Measurements from ENCODE around the gene JCHAIN.

Gene JCHAIN

DNA sequence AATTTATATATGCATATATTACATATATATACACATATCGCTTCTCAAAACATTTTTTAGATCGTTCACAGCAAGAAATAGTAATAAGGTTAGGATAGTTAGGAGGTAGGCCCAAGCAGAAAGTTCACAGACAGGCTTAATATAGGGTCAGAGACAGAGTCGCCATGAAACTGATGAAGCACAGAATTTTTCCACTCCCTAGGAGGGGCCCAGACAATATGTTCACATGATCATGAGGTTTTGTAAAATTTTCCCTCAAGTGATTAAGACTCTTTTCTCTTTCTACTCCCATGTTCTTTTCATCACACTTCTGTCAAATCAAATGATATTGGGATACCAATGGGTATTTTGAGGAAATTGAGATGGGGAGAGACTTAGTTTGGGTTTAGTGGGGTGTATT lies 43.0 kb downstream of the JCHAIN start:
- Histone ChIP-seq H3K27ac (ENCODE audit: poor library complexity, severe bottlenecking) (no peak overlapping the region), H3K27me3 (ENCODE audit: insufficient read depth, poor library complexity, severe bottlenecking) (no peaks in the 10 kb centered on the region), H3K36me3 (ENCODE audit: low read depth) (no peaks in the 10 kb centered on the region), H3K4me3 (ENCODE audit: severe bottlenecking) (no peak overlapping the region), H3K4me1 (ENCODE audit: insufficient read depth, poor library complexity, severe bottlenecking) (no peaks in the 10 kb centered on the region), H3K9me3 (ENCODE audit: severe bottlenecking) (no peaks in the 10 kb centered on the region)
- ATAC-seq (ENCODE audit: low read depth) (no peak), DNase-seq (ENCODE audit: low spot score) (no peak)
- TF ChIP-seq, protein P1, sequence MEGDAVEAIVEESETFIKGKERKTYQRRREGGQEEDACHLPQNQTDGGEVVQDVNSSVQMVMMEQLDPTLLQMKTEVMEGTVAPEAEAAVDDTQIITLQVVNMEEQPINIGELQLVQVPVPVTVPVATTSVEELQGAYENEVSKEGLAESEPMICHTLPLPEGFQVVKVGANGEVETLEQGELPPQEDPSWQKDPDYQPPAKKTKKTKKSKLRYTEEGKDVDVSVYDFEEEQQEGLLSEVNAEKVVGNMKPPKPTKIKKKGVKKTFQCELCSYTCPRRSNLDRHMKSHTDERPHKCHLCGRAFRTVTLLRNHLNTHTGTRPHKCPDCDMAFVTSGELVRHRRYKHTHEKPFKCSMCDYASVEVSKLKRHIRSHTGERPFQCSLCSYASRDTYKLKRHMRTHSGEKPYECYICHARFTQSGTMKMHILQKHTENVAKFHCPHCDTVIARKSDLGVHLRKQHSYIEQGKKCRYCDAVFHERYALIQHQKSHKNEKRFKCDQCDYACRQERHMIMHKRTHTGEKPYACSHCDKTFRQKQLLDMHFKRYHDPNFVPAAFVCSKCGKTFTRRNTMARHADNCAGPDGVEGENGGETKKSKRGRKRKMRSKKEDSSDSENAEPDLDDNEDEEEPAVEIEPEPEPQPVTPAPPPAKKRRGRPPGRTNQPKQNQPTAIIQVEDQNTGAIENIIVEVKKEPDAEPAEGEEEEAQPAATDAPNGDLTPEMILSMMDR (IDR thresholded peaks at IDR 0.05; ENCODE audit: poor library complexity, severe bottlenecking): no peak

DNA sequence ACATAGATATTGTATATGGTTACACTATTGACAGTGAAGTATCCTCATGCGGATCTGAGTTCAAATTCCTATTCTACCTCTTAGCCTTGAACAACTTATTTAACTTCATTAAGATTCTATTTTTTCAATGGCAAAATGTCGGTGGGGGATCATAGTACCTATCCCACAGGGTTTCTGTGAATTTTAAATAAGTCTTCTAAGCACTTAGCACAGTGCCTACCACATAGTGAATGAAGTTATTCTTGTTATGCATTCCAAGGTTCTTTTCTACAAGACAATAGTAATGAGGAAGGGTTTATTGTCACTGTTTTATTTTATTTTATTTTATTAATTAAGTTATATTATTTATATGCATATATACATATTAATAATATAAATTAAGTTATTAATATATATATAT lies 46.5 kb downstream of the JCHAIN start:
- Histone ChIP-seq H3K36me3 (ENCODE audit: low read depth) (no peaks in the 10 kb centered on the region), H3K9me3 (ENCODE audit: severe bottlenecking) (no peaks in the 10 kb centered on the region), H3K27me3 (ENCODE audit: insufficient read depth, poor library complexity, severe bottlenecking) (no peaks in the 10 kb centered on the region), H3K4me3 (ENCODE audit: severe bottlenecking) (no peak overlapping the region), H3K27ac (ENCODE audit: poor library complexity, severe bottlenecking) (no peak overlapping the region), H3K4me1 (ENCODE audit: insufficient read depth, poor library complexity, severe bottlenecking) (no peaks in the 10 kb centered on the region)
- DNase-seq (ENCODE audit: low spot score) (no peak), ATAC-seq (ENCODE audit: low read depth) (no peak)
- TF ChIP-seq, protein P1 (IDR thresholded peaks at IDR 0.05; ENCODE audit: poor library complexity, severe bottlenecking): no peak

DNA sequence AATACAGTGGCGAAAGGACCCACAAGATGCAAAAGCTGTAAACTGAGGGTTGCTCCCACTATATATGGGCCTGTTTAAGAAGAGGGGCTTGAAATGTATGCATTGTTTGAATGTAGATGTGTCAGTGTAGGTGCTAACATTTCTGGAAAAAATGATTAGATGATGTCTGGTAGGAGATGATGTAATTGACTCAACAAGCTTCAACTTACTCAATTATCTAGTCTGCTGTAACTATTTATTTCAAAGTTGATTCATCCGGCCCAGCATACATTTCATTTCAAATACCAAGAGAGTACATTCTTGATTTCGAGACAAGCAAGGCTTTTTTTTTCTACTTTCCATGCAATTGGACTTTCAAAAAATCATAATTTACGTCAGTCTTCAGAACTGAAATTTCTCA lies 47.0 kb downstream of the JCHAIN start:
- Histone ChIP-seq H3K4me3 (ENCODE audit: severe bottlenecking) (no peak overlapping the region), H3K36me3 (ENCODE audit: low read depth) (no peaks in the 10 kb centered on the region), H3K4me1 (ENCODE audit: insufficient read depth, poor library complexity, severe bottlenecking) (no peaks in the 10 kb centered on the region), H3K27ac (ENCODE audit: poor library complexity, severe bottlenecking) (no peak overlapping the region), H3K9me3 (ENCODE audit: severe bottlenecking) (no peaks in the 10 kb centered on the region), H3K27me3 (ENCODE audit: insufficient read depth, poor library complexity, severe bottlenecking) (no peaks in the 10 kb centered on the region)
- TF ChIP-seq, protein P1 (IDR thresholded peaks at IDR 0.05; ENCODE audit: poor library complexity, severe bottlenecking): no peak
- ATAC-seq (ENCODE audit: low read depth) (no peak), DNase-seq (ENCODE audit: low spot score) (no peak)

DNA sequence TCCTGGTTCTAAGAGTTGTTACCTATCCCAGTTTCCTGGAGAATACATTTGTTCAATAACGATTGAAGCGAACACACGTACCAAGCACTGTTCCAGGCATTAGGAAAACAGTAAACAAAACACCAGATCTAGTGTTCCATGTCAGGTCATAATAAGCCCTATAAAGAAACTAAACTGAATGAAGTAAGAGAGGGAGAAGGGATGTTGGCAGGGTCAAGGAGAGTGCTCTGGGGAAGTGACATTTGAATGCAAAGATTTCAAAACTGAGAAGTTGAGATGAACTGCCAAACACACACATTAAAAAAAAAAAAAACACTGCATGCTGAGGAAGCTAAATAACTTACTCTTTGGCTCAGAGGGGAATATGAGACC lies 52.1 kb downstream of the JCHAIN start:
- Histone ChIP-seq H3K36me3 (ENCODE audit: low read depth) (no peaks in the 10 kb centered on the region), H3K4me3 (ENCODE audit: severe bottlenecking) (no peak overlapping the region), H3K27ac (ENCODE audit: poor library complexity, severe bottlenecking) (no peak overlapping the region), H3K27me3 (ENCODE audit: insufficient read depth, poor library complexity, severe bottlenecking) (no peaks in the 10 kb centered on the region), H3K4me1 (ENCODE audit: insufficient read depth, poor library complexity, severe bottlenecking) (no peaks in the 10 kb centered on the region), H3K9me3 (ENCODE audit: severe bottlenecking) (no peaks in the 10 kb centered on the region)
- TF ChIP-seq, protein P1 (IDR thresholded peaks at IDR 0.05; ENCODE audit: poor library complexity, severe bottlenecking): no peak
- DNase-seq (ENCODE audit: low spot score) (no peak), ATAC-seq (ENCODE audit: low read depth) (no peak)

DNA sequence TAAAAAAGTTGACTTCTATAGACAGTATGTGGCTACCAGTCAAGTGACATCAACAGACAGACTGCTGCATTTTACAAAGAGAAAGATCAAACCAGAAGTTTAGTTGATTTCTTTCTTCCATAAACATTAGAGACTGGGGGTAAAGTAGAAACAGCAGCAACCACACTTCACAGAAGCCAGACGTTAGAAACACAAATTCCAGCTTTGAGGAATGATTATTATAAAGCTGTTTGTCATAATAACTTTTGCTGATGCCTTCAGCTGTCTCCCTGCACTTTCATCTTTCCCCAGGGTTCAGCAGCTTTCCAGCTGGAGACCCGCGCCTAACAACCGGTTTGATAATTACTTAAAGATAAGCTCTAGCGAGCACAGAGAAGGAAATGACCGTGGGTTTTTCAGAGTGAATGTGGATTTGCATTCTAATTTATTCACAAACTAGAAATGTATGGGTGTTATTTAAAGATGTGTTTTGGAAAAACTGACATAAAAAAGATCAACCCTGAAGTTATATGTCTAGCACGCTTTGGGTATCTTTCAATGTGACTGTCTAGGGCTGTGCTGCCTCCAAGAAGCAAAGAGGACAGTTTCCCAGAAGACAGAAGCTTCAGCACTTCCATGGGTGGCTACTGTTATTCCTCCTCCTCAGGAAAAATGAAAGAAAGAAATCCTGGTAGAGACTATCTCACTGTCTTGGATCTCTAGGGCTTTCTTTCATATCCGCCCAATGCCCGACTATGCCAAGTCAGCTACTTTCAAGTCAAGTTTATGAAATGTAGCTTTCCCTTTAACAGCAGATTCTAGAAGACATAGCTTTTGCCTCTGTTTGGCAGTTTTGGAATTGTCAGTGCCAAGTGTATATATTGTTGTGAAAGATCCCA lies 52.8 kb downstream of the JCHAIN start:
- TF ChIP-seq, protein P1 (IDR thresholded peaks at IDR 0.05; ENCODE audit: poor library complexity, severe bottlenecking): no peak
- ATAC-seq (ENCODE audit: low read depth): no peak
- Histone ChIP-seq H3K9me3 (ENCODE audit: severe bottlenecking) (no peaks in the 10 kb centered on the region), H3K27ac (ENCODE audit: poor library complexity, severe bottlenecking) (no peak overlapping the region), H3K27me3 (ENCODE audit: insufficient read depth, poor library complexity, severe bottlenecking) (no peaks in the 10 kb centered on the region), H3K36me3 (ENCODE audit: low read depth) (no peaks in the 10 kb centered on the region), H3K4me3 (ENCODE audit: severe bottlenecking) (no peak overlapping the region), H3K4me1 (ENCODE audit: insufficient read depth, poor library complexity, severe bottlenecking) (no peaks in the 10 kb centered on the region)
- DNase-seq (ENCODE audit: low spot score): no peak

Data from RWPE2 (cell line).